Ascending aorta (tissue), 2 donors: Measurements from ENCODE around the gene SDK1. TPM values are rescaled to one million over a fixed set of nuclear protein-coding genes. Genes with fewer than 3 reads are reported as not detected.
"Not testable (repeated sequence)": the region's sequence is repeated elsewhere in the genome, so short reads cannot be mapped to it uniquely, and the experiment has no call there.

ENCODE experiments used
- DNase-seq, 2 donors: peaks; one replicate each; pipeline ENCODE4 v3.0.0-alpha.2; 2019; ENCODE audit warnings: low spot score in 2 of 2
- H3K27ac ChIP-seq, 2 donors: fragments of 200-600 bp; sonication (generic); one replicate each; pipeline ENCODE4 v1.5.1; 2016 to 2017; ENCODE audit warnings: mild to moderate bottlenecking in 1 of 2
- H3K27me3 ChIP-seq: fragments of 200-600 bp; sonication (generic); one replicate; pipeline ENCODE4 v1.5.1; 2017
- H3K36me3 ChIP-seq, 2 donors: fragments of 200-600 bp; sonication (generic); one replicate each; pipeline ENCODE4 v1.5.1; 2016
- H3K4me1 ChIP-seq, 2 donors: fragments of 200-600 bp; sonication (generic); one replicate each; pipeline ENCODE4 v1.5.1; 2016 to 2017; ENCODE audit warnings: mild to moderate bottlenecking in 1 of 2
- H3K4me3 ChIP-seq, 2 donors: fragments of 200-600 bp; sonication (generic); one replicate each; pipeline ENCODE4 v1.5.1; 2016 to 2017; ENCODE audit warnings: mild to moderate bottlenecking in 1 of 2
- H3K9me3 ChIP-seq, 2 donors: fragments of 200-600 bp; sonication (generic); one replicate each; pipeline ENCODE4 v1.5.1; 2016
- CTCF ChIP-seq, 3 experiments: fragments of 200-600 bp in 2 of 3; fragments of 450-650 bp in 1 of 3; sonication (generic) in 2 of 3; IDR thresholded peaks; one replicate each; pipeline ENCODE4 v1.5.1; 2016 to 2019; ENCODE audit warnings: antibody characterized with exemption in 3 of 3, mild to moderate bottlenecking in 1 of 3, moderate library complexity in 1 of 3
- intact Hi-C: fragments of 100-400 bp; cut with DNase I; formaldehyde crosslinking; loops from one replicate; pipeline ENCODE4 v1.15.1; 2023
- total RNA-seq: library from RNA; depleted of rRNA; stranded (reverse); fragments of >200 nt; gene quantifications from one replicate; pipeline ENCODE4 v1.1.0, GENCODE V29; 2016

SDK1 gene
- total RNA-seq, 1 donor from 2014 or later = 13.3 TPM

DNA sequence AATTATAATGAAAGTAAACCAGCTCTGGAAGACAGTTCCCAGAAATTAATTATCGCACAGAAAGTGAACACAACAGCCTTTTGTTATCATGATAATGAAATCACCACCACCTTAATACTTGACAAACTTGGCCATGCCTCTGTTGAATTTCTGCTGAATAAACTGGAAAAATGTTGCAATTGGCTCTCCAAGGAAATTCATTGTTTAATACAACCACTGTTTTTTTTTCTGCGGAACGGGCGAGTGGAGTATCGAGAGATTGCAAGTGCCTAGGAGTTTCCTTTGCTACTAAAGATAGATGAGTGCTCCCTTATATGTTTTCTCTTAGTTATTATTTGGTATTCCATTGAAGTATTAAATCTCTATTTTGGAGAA lies 657.0 kb downstream of the SDK1 start:
- TF ChIP-seq CTCF (IDR thresholded peaks at IDR 0.05) = no peak
- DNase-seq = no peak
- no peaks in the 10 kb centered on the region for H3K27me3 ChIP-seq
- H3K4me3 ChIP-seq = no peak overlapping the region
- no peak overlapping the region for H3K27ac ChIP-seq
- H3K9me3 ChIP-seq = no peaks in the 10 kb centered on the region
- intact Hi-C loops = no loop called here
- H3K36me3 ChIP-seq = peaks cover 7 to 10% of the 10 kb centered on the region in 2 donors
- H3K4me1 ChIP-seq = no peaks in the 10 kb centered on the region

- Histone ChIP-seq H3K27ac (no peak overlapping the region), H3K27me3 (no peaks in the 10 kb centered on the region), H3K36me3 (peaks cover 7 to 18% of the 10 kb centered on the region in 2 donors), H3K4me1 (no peaks in the 10 kb centered on the region), H3K9me3 (no peaks in the 10 kb centered on the region), H3K4me3 (no peak overlapping the region)
- intact Hi-C loops = no loop called here
- DNase-seq = no peak
- TF ChIP-seq CTCF (IDR thresholded peaks at IDR 0.05) = no peak
Observed at GRCh38 chr7:3959364-3959763, 658.3 kb downstream of the SDK1 start.

- no peak overlapping the region for H3K4me3 ChIP-seq
- peaks cover 7 to 19% of the 10 kb centered on the region in 2 donors for H3K36me3 ChIP-seq
- DNase-seq = no peak
- H3K9me3 ChIP-seq = no peaks in the 10 kb centered on the region
- H3K27ac ChIP-seq = no peak overlapping the region
- no peaks in the 10 kb centered on the region for H3K4me1 ChIP-seq
- intact Hi-C loops = no loop called here
- no peaks in the 10 kb centered on the region for H3K27me3 ChIP-seq
- no peak for TF ChIP-seq CTCF (IDR thresholded peaks at IDR 0.05)
Observed at GRCh38 chr7:3960050-3960763, 659.2 kb downstream of the SDK1 start.

DNA sequence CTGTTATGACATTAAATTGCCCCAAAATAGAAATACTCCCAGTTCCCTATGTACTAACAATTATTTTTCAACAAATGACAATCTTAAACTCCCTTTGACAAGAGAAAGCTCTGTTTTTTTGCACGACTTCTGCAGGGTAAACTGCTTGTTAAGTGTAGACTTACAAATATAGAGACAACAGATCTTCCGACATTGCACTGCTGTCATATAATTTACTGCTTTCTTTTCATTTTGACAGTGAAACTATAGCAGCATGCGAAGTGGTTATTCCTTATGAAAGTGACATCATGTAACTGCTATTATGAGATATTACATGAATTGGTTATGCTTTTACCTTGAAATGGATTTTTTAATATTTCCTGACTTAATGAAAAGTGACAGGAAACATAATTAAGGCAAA lies 659.9 kb downstream of the SDK1 start:
- intact Hi-C loops = no loop called here
- DNase-seq = no peak
- peaks cover 7 to 19% of the 10 kb centered on the region in 2 donors for H3K36me3 ChIP-seq

DNA sequence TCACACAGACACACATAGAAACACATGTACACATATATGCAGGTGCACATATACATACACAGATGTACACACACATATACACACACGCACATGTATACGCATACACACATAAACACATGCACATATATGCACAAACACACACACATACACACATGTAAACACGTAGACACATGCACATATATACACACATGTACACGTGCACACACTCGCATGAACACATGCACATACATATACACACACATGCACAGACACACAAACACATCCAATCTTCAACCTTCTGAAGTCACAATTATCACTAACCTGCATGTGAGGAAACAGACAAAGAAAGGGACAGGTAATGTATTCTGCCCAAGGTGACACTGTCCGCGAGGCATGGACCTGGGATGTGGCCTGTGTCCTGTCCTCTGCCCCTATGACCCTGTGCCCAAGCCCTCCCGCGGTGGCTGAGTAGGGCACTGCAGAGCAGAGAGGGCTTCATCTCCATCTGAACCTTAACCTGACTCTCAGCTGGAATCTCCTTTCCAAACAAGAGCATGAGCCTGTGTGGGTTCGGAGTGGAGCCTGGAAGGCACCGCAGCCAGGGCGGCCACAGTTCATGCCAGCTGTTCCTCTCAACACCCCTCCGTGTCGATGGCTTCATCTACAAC lies 660.9 kb downstream of the SDK1 start:
- no peak for TF ChIP-seq CTCF (IDR thresholded peaks at IDR 0.05)
- H3K27ac ChIP-seq = no peak overlapping the region
- H3K27me3 ChIP-seq = no peaks in the 10 kb centered on the region

More for the DNA sequence above, 659.9 kb downstream of the SDK1 start:
- Histone ChIP-seq H3K27ac (no peak overlapping the region), H3K9me3 (no peaks in the 10 kb centered on the region), H3K27me3 (no peaks in the 10 kb centered on the region), H3K4me3 (no peak overlapping the region), H3K4me1 (no peaks in the 10 kb centered on the region)
- TF ChIP-seq CTCF (IDR thresholded peaks at IDR 0.05) = no peak

GRCh38 chr7:3963768-3964167 lies 662.7 kb downstream of the SDK1 start:
- H3K9me3 ChIP-seq, DNase-seq, intact Hi-C loops, H3K4me1 ChIP-seq, H3K27me3 ChIP-seq, H3K4me3 ChIP-seq, H3K27ac ChIP-seq: not testable (repeated sequence)
- H3K36me3 ChIP-seq = peaks cover 15 to 33% of the 10 kb centered on the region in 2 donors

More for the DNA sequence above, 660.9 kb downstream of the SDK1 start:
- Histone ChIP-seq H3K4me1 (no peaks in the 10 kb centered on the region), H3K36me3 (peaks cover 7 to 21% of the 10 kb centered on the region in 2 donors), H3K9me3 (no peaks in the 10 kb centered on the region), H3K4me3 (no peak overlapping the region)
- DNase-seq = no peak
- intact Hi-C loops = no loop called here
